HCT116 (cell line): Measurements from ENCODE around the gene SDC1. TPM values are rescaled to one million over a fixed set of nuclear protein-coding genes. Genes with fewer than 3 reads are reported as not detected.

ENCODE experiments used
- ATAC-seq: fragments of 200-7000 bp; cut with Tn5 transposase; 2 replicates; pipeline ENCODE4 v1.9.1; 2020; ENCODE audit warnings: mild to moderate bottlenecking, moderate library complexity
- BruUV-seq: library from RNA; stranded (reverse); fragments of 400-500 nt; replicated peaks from 2 replicates; lab custom pipeline; 2021; lab: Mats Ljungman, UMichigan
- CTCF ChIA-PET: fragments of 300-600 bp; sonication (Branson Sonifier 250); formaldehyde crosslinking; loops from one replicate; lab custom pipeline; 2021; ENCODE audit warnings: antibody characterized with exemption; lab: Charles Lee
- POLR2A ChIA-PET: fragments of 300-600, 350-600 bp; sonication (Branson Sonifier 250); formaldehyde crosslinking; loops from one replicate; lab custom pipeline; 2021; ENCODE audit warnings: antibody characterized with exemption; lab: Charles Lee
- RAD21 ChIA-PET, 2 experiments: fragments of 300-600 bp; sonication (Branson Sonifier 250); formaldehyde crosslinking; loops; one replicate each; lab custom pipeline; 2023; ENCODE audit warnings: low total read pairs in 2 of 2; ENCODE audit not compliant: uncharacterized antibody in 2 of 2, unreplicated experiment in 2 of 2, low non-redundant PET in 1 of 2; lab: Charles Lee
- DNase-seq: peaks from one replicate; pipeline ENCODE4 v3.0.0-alpha.2; 2010; ENCODE audit warnings: low read depth, low spot score
- H2AFZ ChIP-seq: fragments of 200-600 bp; shearing (Covaris generic), sonication (generic); 2 replicates; pipeline ENCODE4 v1.6.1; 2017; ENCODE audit warnings: low read depth, mixed run types, mixed read lengths, antibody characterized with exemption, low read length; ENCODE audit not compliant: poor library complexity, severe bottlenecking
- H3K27ac ChIP-seq: 2 replicates; pipeline ENCODE4 v1.5.1; 2012; ENCODE audit warnings: low read depth, low read length
- H3K27me3 ChIP-seq: fragments of 200-600 bp; sonication (generic); 2 replicates; pipeline ENCODE4 v1.6.1; 2016; ENCODE audit warnings: mixed run types, low read length, mixed read lengths; ENCODE audit not compliant: insufficient read depth
- H3K36me3 ChIP-seq, 2 experiments: fragments of 200-500 bp in 1 of 2; fragments of 200-600 bp in 1 of 2; sonication (Bioruptor generic) in 1 of 2; sonication (generic) in 1 of 2; 2 replicates each; pipeline versions ENCODE4 v1.5.1 to v1.6.1; 2014 to 2016; ENCODE audit warnings: low read length in 2 of 2, inconsistent platforms in 1 of 2, mixed read lengths in 1 of 2, mixed run types in 1 of 2; ENCODE audit not compliant: insufficient read depth in 2 of 2, control insufficient read depth in 1 of 2
- H3K4me1 ChIP-seq, 2 experiments: fragments of 200-600 bp in 1 of 2; sonication (generic) in 1 of 2; 2 replicates each; pipeline versions ENCODE4 v1.5.1 to v1.6.1; 2012 to 2017; ENCODE audit warnings: low read length in 2 of 2, inconsistent platforms in 1 of 2, mild to moderate bottlenecking in 1 of 2, mixed read lengths in 1 of 2, mixed run types in 1 of 2, moderate library complexity in 1 of 2; ENCODE audit not compliant: insufficient read depth in 2 of 2, control insufficient read depth in 1 of 2
- H3K4me2 ChIP-seq: fragments of 200-600 bp; sonication (generic); 2 replicates; pipeline ENCODE4 v1.6.1; 2017; ENCODE audit warnings: mixed run types, low read length, mixed read lengths
- H3K4me3 ChIP-seq, 2 experiments: fragments of 200-600 bp in 1 of 2; sonication (generic) in 1 of 2; replicated peaks in 1 of 2; 2 replicates each; pipeline ENCODE4 v1.5.1; 2011 to 2016; ENCODE audit warnings: low read length in 2 of 2, control low read depth in 1 of 2, low read depth in 1 of 2, mild to moderate bottlenecking in 1 of 2, mixed read lengths in 1 of 2, mixed run types in 1 of 2
- H3K79me2 ChIP-seq: fragments of 200-600 bp; sonication (generic); 2 replicates; pipeline ENCODE4 v1.6.1; 2017; ENCODE audit warnings: mild to moderate bottlenecking, mixed run types, low read length, moderate library complexity, mixed read lengths; ENCODE audit not compliant: insufficient read depth
- H3K9ac ChIP-seq: fragments of 200-600 bp; sonication (generic); 2 replicates; pipeline ENCODE4 v1.6.1; 2016; ENCODE audit warnings: low read length, mixed read lengths
- H3K9me2 ChIP-seq: fragments of 200-600 bp; sonication (generic), shearing (Covaris generic); 2 replicates; pipeline ENCODE4 v1.6.1; 2017; ENCODE audit warnings: mixed run types, mild to moderate bottlenecking, moderate library complexity; ENCODE audit not compliant: insufficient read depth
- H3K9me3 ChIP-seq, 2 experiments: fragments of 200-500 bp in 1 of 2; fragments of 200-600 bp in 1 of 2; sonication (Bioruptor generic) in 1 of 2; sonication (generic) in 1 of 2; 2 replicates each; pipeline ENCODE4 v1.6.1; 2014 to 2017; ENCODE audit warnings: low read length in 2 of 2, mixed read lengths in 2 of 2, inconsistent platforms in 1 of 2, low read depth in 1 of 2, mild to moderate bottlenecking in 1 of 2, mixed run types in 1 of 2, moderate library complexity in 1 of 2; ENCODE audit not compliant: control insufficient read depth in 1 of 2, insufficient read depth in 1 of 2
- H4K20me1 ChIP-seq: fragments of 200-600 bp; sonication (generic), shearing (Covaris generic); 2 replicates; pipeline ENCODE4 v1.6.1; 2017; ENCODE audit warnings: mixed run types, mild to moderate bottlenecking, moderate library complexity; ENCODE audit not compliant: insufficient read depth
- ATF3 ChIP-seq: IDR thresholded peaks from 2 replicates; pipeline ENCODE4 v1.6.1; 2012
- CBX3 ChIP-seq: IDR thresholded peaks from 2 replicates; pipeline ENCODE4 v1.6.1; 2012; ENCODE audit warnings: low read depth
- ELF1 ChIP-seq: IDR thresholded peaks from 2 replicates; pipeline ENCODE4 v1.6.1; 2012; ENCODE audit warnings: low read depth, borderline replicate concordance
- JUND ChIP-seq: IDR thresholded peaks from 2 replicates; pipeline ENCODE4 v1.6.1; 2012
- MAX ChIP-seq: IDR thresholded peaks from 2 replicates; pipeline ENCODE4 v1.6.1; 2012
- ZNF274 ChIP-seq: fragments of 200-500 bp; sonication (Bioruptor generic); IDR thresholded peaks from 2 replicates; pipeline ENCODE4 v1.6.1; 2014; ENCODE audit warnings: mild to moderate bottlenecking, low read depth, low read length, inconsistent platforms
- intact Hi-C: fragments of 100-400 bp; cut with micrococcal nuclease; formaldehyde crosslinking; loops from 2 replicates; pipeline ENCODE4 v1.10.0; 2022
- total RNA-seq: library from RNA; stranded (reverse); gene quantifications from one replicate; pipeline ENCODE4 v1.2.1, GENCODE V29; 2021; ENCODE audit not compliant: unreplicated experiment

The SDC1 gene
- total RNA-seq, 1 experiment from 2014 or later: 32.0 TPM

- RAD21 ChIA-PET: no interaction called here
- H3K4me3 ChIP-seq: no peak overlapping the region
- no peak overlapping the region for H3K27ac ChIP-seq
- DNase-seq: no peak
- BruUV-seq: no TSS peak
- H3K79me2 ChIP-seq: no peaks in the 10 kb centered on the region
- H3K9me3 ChIP-seq: no peaks in the 10 kb centered on the region
- H3K9ac ChIP-seq: no peak overlapping the region
- TF ChIP-seq ATF3 (no peak), JUND (no peak), ZNF274 (no peak), CBX3 (no peak)
- H3K27me3 ChIP-seq: no peaks in the 10 kb centered on the region
- no peak for ATAC-seq
- POLR2A ChIA-PET: no interaction called here
- intact Hi-C loops: no loop called here
- H3K4me2 ChIP-seq: no peak overlapping the region
- H3K36me3 ChIP-seq: no peaks in the 10 kb centered on the region
- H4K20me1 ChIP-seq: no peaks in the 10 kb centered on the region
- H2AFZ ChIP-seq: no peak overlapping the region
- no peaks in the 10 kb centered on the region for H3K4me1 ChIP-seq
- H3K9me2 ChIP-seq: no peaks in the 10 kb centered on the region
- CTCF ChIA-PET: no interaction called here
Observed at GRCh38 chr2:20156076-20156759, 68.7 kb downstream of the SDC1 start.

- Histone ChIP-seq H2AFZ (no peak overlapping the region), H3K4me3 (no peak overlapping the region), H3K9ac (no peak overlapping the region), H3K36me3 (no peaks in the 10 kb centered on the region), H4K20me1 (no peaks in the 10 kb centered on the region), H3K79me2 (no peaks in the 10 kb centered on the region), H3K9me3 (no peaks in the 10 kb centered on the region), H3K4me2 (no peak overlapping the region), H3K9me2 (no peaks in the 10 kb centered on the region), H3K27ac (no peak overlapping the region), H3K27me3 (no peaks in the 10 kb centered on the region), H3K4me1 (peaks cover 0 to 9% of the 10 kb centered on the region in 2 experiments; a peak in 1 of 4 replicates)
- intact Hi-C loops: no loop called here
- TF ChIP-seq ELF1 (no peak), MAX (no peak)
- POLR2A ChIA-PET: no interaction called here
- CTCF ChIA-PET: no interaction called here
- ATAC-seq (no peak), DNase-seq (no peak)
- RAD21 ChIA-PET: no interaction called here
- no TSS peak for BruUV-seq
Observed at GRCh38 chr2:20153131-20153851, 71.6 kb downstream of the SDC1 start.
